HG03280 (cell line): Measurements from ENCODE around the gene PXN.

Experiments used
- ATAC-seq: cut with Tn5 transposase; IDR thresholded peaks from one replicate; pipeline ENCODE4 v1.9.1; 2021; ENCODE audit warnings: mild to moderate bottlenecking, moderate library complexity; ENCODE audit not compliant: unreplicated experiment

Gene PXN

DNA sequence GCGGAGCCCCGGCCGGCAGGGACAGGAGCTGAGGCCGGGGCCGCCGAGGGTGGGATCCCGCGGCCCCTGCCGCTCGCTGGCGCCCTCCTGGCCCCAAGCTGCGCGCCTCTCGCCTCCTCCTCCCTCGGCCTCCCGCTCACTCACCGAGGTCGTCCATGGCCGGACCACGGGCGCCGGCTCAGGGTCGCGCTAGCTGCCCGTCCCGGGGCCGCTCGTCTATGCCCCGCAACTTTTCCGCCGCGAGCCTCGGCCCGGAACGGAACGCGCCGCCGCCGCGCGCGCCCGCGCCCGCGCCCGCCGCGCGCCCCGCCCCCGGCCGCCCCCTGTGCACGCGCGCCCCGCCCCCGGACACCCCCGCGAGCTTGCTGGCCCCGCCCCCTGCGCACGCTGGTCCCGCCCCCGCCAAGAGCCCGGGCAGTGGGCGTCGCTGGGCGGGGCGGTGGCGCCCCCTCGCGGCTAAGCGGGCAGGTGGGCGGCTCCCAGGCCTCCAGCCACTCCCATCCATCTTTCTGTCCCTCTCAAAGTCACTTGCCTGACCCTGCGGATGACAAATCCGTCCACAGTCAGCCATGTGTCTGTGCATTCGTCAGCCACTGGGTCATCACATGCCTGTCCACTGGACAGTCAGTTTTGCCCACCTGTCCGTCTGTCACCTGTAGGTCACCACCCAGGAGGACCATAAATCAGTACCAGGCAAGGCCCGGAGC lies at the start of gene PXN:
Gene PXN (minus strand): TSS at position 258 of the 707 bp plus-strand sequence. CDS start 101 bp downstream, at position 157.
- ATAC-seq = peak; percentile 76

- no peak for ATAC-seq
Measured at GRCh38 chr12:120314220-120314619, 48.7 kb upstream of the PXN start.

DNA sequence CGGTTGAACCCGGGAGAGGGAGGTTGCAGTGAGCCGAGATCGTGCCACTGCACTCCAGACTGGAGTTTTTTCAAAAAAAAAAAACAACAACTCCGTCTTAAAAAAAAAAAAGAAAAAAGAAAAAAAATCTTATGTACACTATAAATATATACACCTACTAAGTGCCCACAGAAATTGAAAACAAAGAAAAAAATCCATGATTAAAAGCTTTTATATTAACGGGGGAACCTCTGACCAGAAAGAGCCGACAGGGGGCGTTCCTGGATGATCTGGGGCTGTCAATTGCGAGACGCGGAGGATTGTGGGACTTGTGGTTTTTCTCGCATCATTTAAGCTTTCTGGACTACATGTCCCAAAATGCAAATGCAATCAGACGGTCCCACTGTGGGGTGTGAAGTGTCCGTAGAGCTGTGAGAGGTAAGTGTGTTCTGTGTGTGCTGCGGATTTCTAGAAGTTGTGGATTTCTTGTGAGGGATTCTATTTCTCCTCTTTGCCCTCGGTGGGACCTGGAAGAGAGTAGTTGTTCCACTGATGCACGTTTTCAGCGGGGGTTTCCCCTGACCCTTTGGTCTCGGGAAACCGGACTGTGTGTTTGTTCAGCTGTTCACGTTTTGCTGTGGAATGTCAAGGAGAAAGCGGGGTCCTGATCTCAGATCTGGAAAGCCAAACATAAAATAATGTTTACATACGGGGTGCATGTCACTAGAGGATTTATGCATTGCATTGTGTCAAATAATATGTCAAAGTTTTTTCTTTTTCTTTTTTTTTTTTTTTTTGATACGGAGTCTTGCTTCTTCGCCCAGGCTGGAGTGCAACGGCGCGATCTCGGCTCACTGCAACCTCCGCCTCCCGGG lies 36.7 kb upstream of the PXN start, which contains the start of gene SIRT4:
Gene SIRT4 (plus strand): TSS at position 360 of the 854 bp plus-strand sequence. CDS start 1,241 bp downstream, outside the sequence.
- peak; percentile 95 for ATAC-seq

DNA sequence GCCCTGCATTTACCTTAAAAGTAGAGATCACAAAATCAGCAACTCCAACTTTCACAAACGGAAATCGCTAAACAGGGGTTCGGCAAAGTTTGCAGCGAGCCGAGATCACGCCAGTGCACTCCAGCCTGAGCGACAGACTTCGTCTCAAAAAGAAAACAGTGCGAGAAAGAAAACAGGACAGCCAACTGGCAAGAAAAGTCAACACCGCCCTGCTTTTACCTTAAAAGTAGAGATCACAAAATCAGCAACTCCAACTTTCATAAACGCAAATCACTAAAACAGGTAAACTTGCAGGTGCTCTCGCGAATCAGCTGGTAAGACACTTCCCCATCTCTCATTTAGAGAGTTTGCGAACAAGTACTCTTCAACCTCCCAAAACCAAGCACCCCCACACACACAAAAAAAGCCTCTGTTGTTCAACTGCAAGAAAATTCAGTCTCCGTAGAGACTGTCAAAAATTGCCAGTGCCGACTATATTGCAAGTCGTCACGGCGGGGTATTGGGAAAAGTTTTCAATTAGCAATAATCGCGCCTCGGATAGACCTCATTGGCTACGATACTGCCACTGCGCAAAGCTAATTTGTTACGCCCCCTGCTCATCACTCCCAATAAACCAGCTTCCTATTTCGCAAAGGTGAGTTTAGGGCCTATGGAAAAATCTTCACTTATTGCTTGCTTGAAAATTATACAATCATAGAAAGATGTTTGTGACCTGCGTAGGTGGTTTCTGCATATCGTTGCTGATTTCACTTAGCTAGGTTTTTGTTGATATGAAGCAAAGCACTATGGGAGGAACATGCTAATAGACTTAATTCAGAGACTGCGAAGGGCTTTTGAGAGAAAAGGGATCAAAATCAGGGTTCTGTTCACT lies 27.4 kb upstream of the PXN start, which contains the start of gene RNU4-1:
Gene RNU4-1 (minus strand): TSS at position 577 of the 871 bp plus-strand sequence.
- peak; percentile 49 for ATAC-seq

DNA sequence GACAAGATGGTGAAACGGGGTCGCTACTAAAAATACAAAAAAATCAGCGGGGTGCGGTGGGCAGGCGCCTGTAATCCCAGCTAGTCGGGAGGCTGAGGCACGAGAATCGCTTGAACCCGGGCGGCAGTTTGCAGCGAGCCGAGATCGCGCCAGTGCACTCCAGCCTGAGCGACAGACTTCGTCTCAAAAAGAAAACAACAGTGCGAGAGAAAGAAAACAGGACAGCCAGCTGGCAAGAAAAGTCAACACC lies 26.8 kb upstream of the PXN start:
- ATAC-seq = peak; percentile 8

GRCh38 chr12:120290609-120291305 lies 25.2 kb upstream of the PXN start:
- ATAC-seq = no peak

DNA sequence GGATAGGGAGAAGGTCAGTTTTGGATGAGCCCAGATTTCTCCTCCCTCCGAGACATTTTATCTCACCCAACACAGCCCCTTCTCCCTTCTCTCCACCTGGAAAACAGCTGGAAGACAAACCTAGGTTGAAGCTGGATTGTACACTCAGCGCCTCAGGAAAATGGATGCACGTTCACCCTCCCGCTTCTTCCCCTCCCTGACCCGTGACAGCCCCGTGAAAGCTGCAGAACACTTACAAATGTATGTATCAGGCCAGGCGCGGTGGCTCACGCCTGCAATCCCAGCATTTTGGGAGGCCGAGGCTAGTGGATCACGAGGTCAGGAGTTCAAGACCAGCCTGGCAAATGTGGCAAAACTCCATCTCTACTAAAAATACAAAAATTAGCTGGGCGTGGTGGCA lies 22.0 kb upstream of the PXN start:
- no peak for ATAC-seq

GRCh38 chr12:120286768-120287490 lies 21.4 kb upstream of the PXN start:
- no peak for ATAC-seq

GRCh38 chr12:120284381-120284780 lies 18.9 kb upstream of the PXN start:
- ATAC-seq = no peak

DNA sequence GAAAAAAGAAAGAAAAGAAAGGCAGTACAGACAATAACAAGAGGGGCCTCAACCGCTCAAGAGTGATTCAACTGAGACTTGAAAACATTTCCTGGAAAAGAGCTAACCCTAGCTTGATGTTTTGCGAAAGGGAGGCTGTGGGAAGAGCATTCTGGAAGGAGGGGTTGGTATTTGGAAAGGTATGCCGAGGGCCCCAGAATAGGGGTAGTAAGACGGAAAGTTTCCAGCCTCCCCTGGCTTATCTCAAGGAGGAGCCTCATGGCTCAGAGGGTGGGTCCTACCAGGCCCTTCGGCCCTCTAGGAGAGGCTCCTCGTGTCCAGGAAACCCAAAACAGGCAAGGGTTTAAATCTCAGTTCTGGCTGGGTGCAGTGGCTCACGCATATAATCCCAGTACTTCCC lies 17.8 kb upstream of the PXN start:
- ATAC-seq = no peak

- no peak for ATAC-seq
Measured at GRCh38 chr12:120278137-120279069, 12.9 kb upstream of the PXN start.

DNA sequence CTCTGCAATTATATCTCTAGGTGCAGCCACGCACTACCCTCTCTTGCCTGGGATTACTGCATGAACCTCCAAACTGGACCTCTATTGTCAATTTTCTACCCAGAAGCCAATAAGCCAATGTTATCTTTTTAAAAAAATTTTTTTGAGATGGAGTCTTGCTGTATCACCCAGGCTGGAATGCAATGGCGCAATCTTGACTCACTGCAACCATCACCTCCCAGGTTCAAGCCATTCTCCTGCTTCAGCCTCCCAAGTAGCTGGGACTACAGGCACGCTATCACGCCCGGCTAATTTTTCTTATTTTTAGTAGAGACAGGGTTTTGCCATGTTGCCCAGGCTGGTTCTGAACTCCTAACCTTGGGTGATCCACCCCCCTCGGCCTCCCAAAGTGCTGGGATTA lies 11.2 kb upstream of the PXN start:
- no peak for ATAC-seq

DNA sequence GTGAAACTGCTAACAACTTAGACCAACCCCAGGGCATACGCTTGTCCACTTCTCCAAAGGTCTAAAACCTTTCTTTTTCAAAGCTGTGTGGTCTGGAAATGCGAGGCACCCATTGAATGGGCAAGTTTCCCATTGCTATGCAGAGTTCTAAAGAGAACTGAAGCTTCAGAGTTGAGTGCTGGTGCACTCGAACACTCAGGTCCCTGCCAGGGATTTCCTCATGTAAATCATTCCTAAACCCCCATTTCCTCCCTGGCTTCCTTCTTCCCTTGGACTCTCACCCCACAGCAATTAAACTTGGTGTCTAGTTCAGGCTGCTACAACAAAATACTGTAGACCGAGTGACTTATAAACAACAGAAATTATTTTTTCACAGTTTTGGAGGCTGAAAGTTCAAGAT lies 2.2 kb upstream of the PXN start:
- ATAC-seq = no peak

DNA sequence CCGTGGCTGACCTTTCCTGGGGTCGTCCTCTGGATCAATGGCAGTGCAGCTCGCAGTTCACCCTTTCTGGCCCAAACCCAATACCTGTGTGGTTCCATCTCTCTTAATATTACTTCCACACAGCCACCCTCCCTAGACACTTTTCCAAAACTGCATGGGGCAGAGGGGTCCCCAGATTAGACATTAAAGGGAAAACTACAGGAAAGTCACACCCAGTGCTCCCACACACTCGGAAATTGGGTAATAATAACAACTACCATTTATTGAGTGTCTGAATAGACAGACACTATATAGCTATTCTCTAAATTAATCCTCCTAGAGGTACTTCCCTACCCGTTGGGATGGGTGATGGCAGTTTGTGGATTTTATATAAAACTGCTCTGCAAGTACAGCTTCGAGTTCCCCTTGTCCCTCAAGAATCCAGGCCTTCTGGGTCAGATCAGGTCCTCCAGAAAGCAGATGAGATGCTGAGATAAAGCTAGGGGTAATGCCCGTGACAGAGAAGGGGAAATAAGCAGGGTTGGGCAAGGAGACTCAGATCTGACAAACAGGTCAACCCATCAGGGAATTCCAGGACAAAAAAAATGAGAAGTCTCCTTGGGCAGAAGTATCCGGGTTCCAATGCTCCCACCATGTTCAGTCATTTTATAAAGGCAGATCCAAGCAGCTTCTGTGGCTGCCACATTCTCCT lies 795 bp upstream of the PXN start:
- ATAC-seq = no peak

GRCh38 chr12:120264904-120265472 lies 542 bp downstream of the PXN start:
- no peak for ATAC-seq

DNA sequence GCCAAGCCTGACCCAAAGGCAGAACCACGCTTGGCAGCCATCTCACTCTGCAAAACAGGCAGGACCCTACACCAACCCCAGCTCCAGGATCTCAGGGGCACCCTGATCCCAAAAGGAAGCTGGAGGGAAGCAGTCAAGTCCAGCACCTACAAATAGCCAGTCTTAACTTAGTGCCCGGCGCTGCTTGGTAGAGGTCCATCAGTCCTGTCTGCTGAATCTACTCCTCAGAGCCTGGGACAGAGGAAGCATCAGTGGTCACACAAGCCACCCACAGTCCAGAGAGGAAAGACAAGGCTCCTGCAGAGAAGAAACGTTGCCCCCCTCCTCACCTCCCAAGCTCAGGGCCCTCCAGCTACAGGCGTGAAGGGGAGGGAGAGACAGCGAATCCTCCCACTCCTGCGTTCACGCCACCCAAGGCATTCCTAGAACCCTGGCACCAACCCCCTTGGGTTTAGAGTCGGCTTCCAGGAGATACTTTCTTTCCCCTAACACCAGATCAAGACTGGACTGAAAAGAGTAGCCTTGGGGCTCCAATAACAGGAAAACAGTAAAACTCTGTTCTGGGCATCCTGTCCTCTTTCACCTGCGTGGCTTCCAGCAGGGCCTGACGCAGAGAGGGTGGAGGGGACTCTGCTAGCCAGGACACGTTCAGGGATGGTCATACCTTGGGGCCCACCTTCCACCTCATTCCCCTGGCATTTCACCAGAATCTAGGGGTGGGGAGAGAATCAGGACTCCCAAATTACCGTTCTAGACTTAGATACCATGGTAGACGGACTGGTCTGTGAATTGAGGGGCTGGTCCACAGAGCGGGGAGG lies 1.2 kb downstream of the PXN start:
- ATAC-seq = no peak

DNA sequence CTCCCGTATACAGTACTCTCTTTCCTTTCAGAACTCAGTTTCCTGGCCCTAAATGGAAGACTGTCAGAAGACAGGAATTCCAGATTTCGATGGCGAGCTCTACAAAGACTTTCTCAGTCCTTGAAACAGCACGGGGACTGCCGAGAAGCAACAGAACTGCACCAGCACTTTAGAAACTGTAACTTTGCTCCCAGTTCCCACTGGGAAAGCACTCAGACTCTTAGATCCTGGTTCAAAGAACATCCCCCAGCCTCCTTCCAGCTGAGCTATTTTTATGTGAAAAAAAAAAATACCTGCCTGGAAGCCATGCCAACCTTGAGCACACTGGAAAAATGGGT lies 1.8 kb downstream of the PXN start:
- no peak for ATAC-seq
